HEK293 (cell line): ENCODE data around the gene LDLRAP1.

Source experiments
- BCL11A ChIP-seq: fragments of 450-650 bp; formaldehyde crosslinking; IDR thresholded peaks from 2 replicates; pipeline ENCODE4 v1.5.1; 2016; ENCODE audit warnings: low read depth, missing biosample characterization, missing genetic modification characterization
- CTCF ChIP-seq: fragments of 450-650 bp; formaldehyde crosslinking; IDR thresholded peaks from 2 replicates; pipeline ENCODE4 v1.5.1; 2016; ENCODE audit warnings: missing biosample characterization, missing genetic modification characterization
- IKZF3 ChIP-seq: fragments of 450-650 bp; IDR thresholded peaks from 2 replicates; pipeline ENCODE4 v1.5.0; 2018; ENCODE audit warnings: missing biosample characterization, mild to moderate bottlenecking, missing genetic modification characterization, moderate library complexity
- MYNN ChIP-seq: fragments of 450-650 bp; formaldehyde crosslinking; IDR thresholded peaks from 2 replicates; pipeline ENCODE4 v1.5.1; 2016; ENCODE audit warnings: missing biosample characterization, missing genetic modification characterization, borderline replicate concordance
- PRDM10 ChIP-seq: fragments of 450-650 bp; formaldehyde crosslinking; IDR thresholded peaks from 2 replicates; pipeline ENCODE4 v1.5.1; 2016; ENCODE audit warnings: missing biosample characterization, missing genetic modification characterization
- ZBTB1 ChIP-seq: fragments of 450-650 bp; formaldehyde crosslinking; IDR thresholded peaks from 2 replicates; pipeline ENCODE4 v1.5.1; 2016; ENCODE audit warnings: missing biosample characterization, missing genetic modification characterization
- ZNF138 ChIP-seq: fragments of 450-650 bp; formaldehyde crosslinking; IDR thresholded peaks from 2 replicates; pipeline ENCODE4 v1.5.1; 2016; ENCODE audit warnings: missing biosample characterization, missing genetic modification characterization, borderline replicate concordance
- ZNF223 ChIP-seq: fragments of 450-650 bp; formaldehyde crosslinking; IDR thresholded peaks from 2 replicates; pipeline ENCODE4 v1.5.1; 2016; ENCODE audit warnings: missing biosample characterization, missing genetic modification characterization
- ZNF239 ChIP-seq: fragments of 450-650 bp; formaldehyde crosslinking; IDR thresholded peaks from 2 replicates; pipeline ENCODE4 v1.5.1; 2016; ENCODE audit warnings: missing biosample characterization, missing genetic modification characterization
- ZNF24 ChIP-seq: fragments of 450-650 bp; formaldehyde crosslinking; IDR thresholded peaks from 2 replicates; pipeline ENCODE4 v1.5.1; 2016; ENCODE audit warnings: missing biosample characterization, missing genetic modification characterization
- ZNF335 ChIP-seq: fragments of 450-650 bp; formaldehyde crosslinking; conservative IDR thresholded peaks from 2 replicates; pipeline ENCODE4 v1.5.1; 2016; ENCODE audit warnings: missing biosample characterization, missing genetic modification characterization
- ZNF776 ChIP-seq: fragments of 450-650 bp; formaldehyde crosslinking; IDR thresholded peaks from 2 replicates; pipeline ENCODE4 v1.5.0; 2017; ENCODE audit warnings: missing biosample characterization, missing genetic modification characterization, borderline replicate concordance
- ZNF830 ChIP-seq: fragments of 450-650 bp; IDR thresholded peaks from 2 replicates; pipeline ENCODE4 v1.5.0; 2018; ENCODE audit warnings: missing biosample characterization, missing genetic modification characterization, low read depth, mild to moderate bottlenecking, moderate library complexity

- no peak for TF ChIP-seq PRDM10 (tag by site-specific recombination)
- TF ChIP-seq ZNF138 (tag by site-specific recombination), result no peak
- TF ChIP-seq CTCF (tag by site-specific recombination), result no peak
- no peak for TF ChIP-seq BCL11A (tag by site-specific recombination)
- TF ChIP-seq MYNN (tag by site-specific recombination), result no peak
- no peak for TF ChIP-seq ZNF776 (tag by site-specific recombination)
- TF ChIP-seq ZNF830, result no peak
- TF ChIP-seq ZBTB1 (tag by site-specific recombination), result no peak
- TF ChIP-seq IKZF3 (tag by site-specific recombination), result no peak
- no peak for TF ChIP-seq ZNF223 (tag by site-specific recombination)
- TF ChIP-seq ZNF24 (tag by site-specific recombination), result no peak
- no peak; the same call in none of the 2 replicates for TF ChIP-seq ZNF335
- no peak for TF ChIP-seq ZNF239 (tag by site-specific recombination)
Measured at GRCh38 chr1:25544243-25544764, 898 bp downstream of the LDLRAP1 start.
